Fibroblast of lung (primary cell): Measurements from ENCODE around the gene PTPN23.

Source experiments
- EZH2 ChIP-seq: IDR thresholded peaks from 2 replicates; pipeline ENCODE4 v1.5.1; 2012; ENCODE audit warnings: low read length, control low read depth, mild to moderate bottlenecking; ENCODE audit errors: missing control alignments
- TF ChIP-seq, protein P1 (sequence below), 2 donors: IDR thresholded peaks in 1 of 2; conservative IDR thresholded peaks in 1 of 2; 1 replicate in 1 of 2; 2 replicates in 1 of 2; pipeline ENCODE4 v1.5.1; 2011 to 2012; ENCODE audit warnings: low read length in 2 of 2, control low read depth in 1 of 2, inconsistent platforms in 1 of 2, low read depth in 1 of 2, mild to moderate bottlenecking in 1 of 2

DNA sequence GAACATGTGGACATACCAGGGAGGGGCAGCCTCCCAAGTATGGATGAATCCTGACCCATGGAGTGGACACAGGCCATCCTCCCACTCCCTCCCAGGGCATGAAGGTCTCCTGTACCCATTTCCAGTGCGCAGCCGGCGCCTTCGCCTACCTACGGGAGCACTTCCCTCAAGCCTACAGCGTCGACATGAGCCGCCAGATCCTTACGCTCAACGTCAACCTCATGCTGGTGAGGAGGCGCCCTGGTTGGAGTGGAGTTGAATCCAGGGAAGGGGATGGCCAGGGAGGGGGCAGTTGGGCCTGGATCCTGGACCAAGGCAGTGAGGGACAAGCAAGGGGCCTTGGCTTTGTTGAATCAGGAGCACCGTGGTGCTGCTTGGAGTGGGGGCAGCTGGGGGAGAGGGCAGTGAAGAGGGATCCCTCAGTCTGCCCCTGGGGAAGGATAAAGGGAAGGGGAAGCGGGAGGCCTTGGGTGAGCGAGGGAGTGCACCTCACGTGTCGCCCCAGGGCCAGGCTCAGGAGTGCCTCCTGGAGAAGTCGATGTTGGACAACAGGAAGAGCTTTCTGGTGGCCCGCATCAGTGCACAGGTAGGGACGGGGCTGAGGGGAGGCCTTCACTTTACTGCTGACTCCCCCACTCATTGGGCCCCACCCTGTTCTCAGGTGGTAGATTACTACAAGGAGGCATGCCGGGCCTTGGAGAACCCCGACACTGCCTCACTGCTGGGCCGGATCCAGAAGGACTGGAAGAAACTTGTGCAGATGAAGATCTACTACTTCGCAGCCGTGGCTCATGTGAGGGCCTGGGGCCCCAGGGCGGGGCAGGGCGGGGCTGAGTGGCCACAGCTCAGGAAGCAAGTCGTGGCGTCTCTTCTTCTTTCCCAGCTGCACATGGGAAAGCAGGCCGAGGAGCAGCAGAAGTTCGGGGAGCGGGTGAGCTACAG, 25.3 kb downstream of the PTPN23 start:
- TF ChIP-seq, protein P1, sequence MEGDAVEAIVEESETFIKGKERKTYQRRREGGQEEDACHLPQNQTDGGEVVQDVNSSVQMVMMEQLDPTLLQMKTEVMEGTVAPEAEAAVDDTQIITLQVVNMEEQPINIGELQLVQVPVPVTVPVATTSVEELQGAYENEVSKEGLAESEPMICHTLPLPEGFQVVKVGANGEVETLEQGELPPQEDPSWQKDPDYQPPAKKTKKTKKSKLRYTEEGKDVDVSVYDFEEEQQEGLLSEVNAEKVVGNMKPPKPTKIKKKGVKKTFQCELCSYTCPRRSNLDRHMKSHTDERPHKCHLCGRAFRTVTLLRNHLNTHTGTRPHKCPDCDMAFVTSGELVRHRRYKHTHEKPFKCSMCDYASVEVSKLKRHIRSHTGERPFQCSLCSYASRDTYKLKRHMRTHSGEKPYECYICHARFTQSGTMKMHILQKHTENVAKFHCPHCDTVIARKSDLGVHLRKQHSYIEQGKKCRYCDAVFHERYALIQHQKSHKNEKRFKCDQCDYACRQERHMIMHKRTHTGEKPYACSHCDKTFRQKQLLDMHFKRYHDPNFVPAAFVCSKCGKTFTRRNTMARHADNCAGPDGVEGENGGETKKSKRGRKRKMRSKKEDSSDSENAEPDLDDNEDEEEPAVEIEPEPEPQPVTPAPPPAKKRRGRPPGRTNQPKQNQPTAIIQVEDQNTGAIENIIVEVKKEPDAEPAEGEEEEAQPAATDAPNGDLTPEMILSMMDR (conservative IDR thresholded peaks at IDR 0.05 in 1 of 2, IDR thresholded peaks at IDR 0.05 in 1 of 2; ENCODE audit: low read depth in 1 of 2, low read length in 2 of 2), result no peak
- TF ChIP-seq EZH2, result no peak
